ENCODE data around the gene LUC7L3. TPM values are rescaled to one million over a fixed set of nuclear protein-coding genes. Genes with fewer than 3 reads are reported as not detected.
"Not testable (repeated sequence)": the region's sequence is repeated elsewhere in the genome, so short reads cannot be mapped to it uniquely, and the experiment has no call there.

LUC7L3 gene
- total RNA-seq, 1 experiment from 2014 or later, result 108 TPM

DNA sequence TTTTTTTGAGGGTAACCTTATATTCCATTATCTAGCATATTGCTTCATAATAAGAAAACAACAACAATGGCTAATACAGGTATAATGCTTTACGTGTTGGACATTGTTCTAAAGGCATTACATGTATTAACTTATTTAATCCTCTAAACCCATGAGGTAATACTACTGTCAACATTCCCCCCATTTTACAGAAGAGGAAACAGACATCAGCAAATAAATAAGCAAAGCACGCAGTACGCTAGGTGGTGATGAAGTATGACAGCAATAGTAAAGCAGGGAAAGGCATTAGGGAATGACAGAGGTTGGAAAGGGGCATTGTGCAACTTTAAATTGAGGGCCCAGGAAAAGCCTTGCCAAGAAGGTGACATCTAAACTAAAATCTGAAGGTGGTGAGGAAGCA is 16.2 kb upstream of the LUC7L3 start:
- no peaks in the 10 kb centered on the region for H3K9me3 Mint-ChIP-seq (ENCODE audit: unreplicated experiment)
- no peak overlapping the region for H3K4me3 Mint-ChIP-seq (ENCODE audit: unreplicated experiment)
- intact Hi-C loops (cut with micrococcal nuclease), result no loop called here
- CTCF ChIA-PET, result interaction anchor here (0.6 to 3.9 kb wide), 3 partner anchors 73 to 265 kb away, joined by 3 to 31 read pairs (median 4); no protein-coding TSS in a partner anchor
- TF ChIP-seq, protein P1, sequence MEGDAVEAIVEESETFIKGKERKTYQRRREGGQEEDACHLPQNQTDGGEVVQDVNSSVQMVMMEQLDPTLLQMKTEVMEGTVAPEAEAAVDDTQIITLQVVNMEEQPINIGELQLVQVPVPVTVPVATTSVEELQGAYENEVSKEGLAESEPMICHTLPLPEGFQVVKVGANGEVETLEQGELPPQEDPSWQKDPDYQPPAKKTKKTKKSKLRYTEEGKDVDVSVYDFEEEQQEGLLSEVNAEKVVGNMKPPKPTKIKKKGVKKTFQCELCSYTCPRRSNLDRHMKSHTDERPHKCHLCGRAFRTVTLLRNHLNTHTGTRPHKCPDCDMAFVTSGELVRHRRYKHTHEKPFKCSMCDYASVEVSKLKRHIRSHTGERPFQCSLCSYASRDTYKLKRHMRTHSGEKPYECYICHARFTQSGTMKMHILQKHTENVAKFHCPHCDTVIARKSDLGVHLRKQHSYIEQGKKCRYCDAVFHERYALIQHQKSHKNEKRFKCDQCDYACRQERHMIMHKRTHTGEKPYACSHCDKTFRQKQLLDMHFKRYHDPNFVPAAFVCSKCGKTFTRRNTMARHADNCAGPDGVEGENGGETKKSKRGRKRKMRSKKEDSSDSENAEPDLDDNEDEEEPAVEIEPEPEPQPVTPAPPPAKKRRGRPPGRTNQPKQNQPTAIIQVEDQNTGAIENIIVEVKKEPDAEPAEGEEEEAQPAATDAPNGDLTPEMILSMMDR (IDR thresholded peaks at IDR 0.05; ENCODE audit: unreplicated experiment), result no peak
- H3K36me3 Mint-ChIP-seq (ENCODE audit: insufficient read depth, unreplicated experiment), result peaks cover 49% of the 10 kb centered on the region
- no peak for DNase-seq (ENCODE audit: unreplicated experiment)
- peak overlapping the region; percentile 18 for H3K27ac Mint-ChIP-seq (ENCODE audit: low read depth, unreplicated experiment)
- peaks cover 17% of the 10 kb centered on the region for H3K4me1 Mint-ChIP-seq (ENCODE audit: insufficient read depth, unreplicated experiment)
- no TSS peak for BruUV-seq (replicated peaks)
- POLR2A ChIA-PET, result interaction anchor here (1.0 to 2.3 kb wide), 3 partner anchors 8 to 85 kb away, joined by 3 to 7 read pairs (median 3); partner anchors contain the start of gene LUC7L3
- H3K27me3 Mint-ChIP-seq (ENCODE audit: insufficient read depth, unreplicated experiment), result no peaks in the 10 kb centered on the region

DNA sequence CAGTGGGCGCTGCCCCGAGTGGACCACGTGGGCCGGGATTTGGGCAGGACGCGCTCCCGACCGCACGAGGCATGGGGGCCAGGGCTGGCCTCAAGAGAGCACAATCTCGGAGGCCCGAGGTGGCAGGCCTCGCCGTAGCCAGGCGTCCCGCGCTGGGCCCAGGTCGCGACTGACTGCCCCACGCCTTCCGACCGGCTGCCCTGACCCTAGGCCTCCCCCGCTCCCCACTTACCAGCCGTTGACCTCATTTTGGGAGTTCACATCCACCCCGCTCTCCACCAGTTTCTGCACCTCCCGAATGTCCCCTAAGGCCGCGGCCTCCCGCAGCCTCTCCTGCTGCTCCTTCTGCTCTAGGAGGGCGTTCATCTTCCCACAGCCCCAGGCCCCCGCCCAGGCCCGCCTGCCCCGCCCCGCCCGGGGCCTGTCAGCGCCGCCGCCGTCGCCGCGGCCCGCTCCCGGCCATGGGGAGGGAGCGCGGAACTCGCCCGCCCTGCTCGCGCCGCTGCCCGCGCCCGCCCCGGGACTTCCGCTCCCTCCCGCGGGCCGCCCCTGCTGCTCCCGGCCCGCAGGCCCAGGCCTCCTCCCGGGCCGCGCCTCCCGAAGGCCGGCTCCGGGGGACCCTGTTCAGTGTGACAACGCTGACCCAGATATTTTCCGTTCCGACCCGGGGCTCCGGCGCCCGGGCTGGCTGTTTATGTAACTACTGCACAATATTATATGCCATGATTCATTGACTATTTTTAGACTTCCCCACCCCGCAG is 11.9 kb upstream of the LUC7L3 start, which contains the start of gene ANKRD40:
Gene ANKRD40, minus strand, starts transcription at position 626 of the 761 bp plus-strand sequence. Its CDS starts 260 bp downstream, at position 366.
- TF ChIP-seq, protein P1 (IDR thresholded peaks at IDR 0.05; ENCODE audit: unreplicated experiment), result no peak
- peak within 1 kb of the TSS; percentile 76 for H3K27ac Mint-ChIP-seq (ENCODE audit: low read depth, unreplicated experiment)
- ChIA-PET CTCF (interaction anchor here (0.5 to 3.9 kb wide), 5 partner anchors 10 to 329 kb away, joined by 3 to 31 read pairs (median 4); no protein-coding TSS in a partner anchor), POLR2A (interaction anchor here (0.6 to 4.3 kb wide), 39 partner anchors 10 to 1345 kb away, joined by 3 to 67 read pairs (median 4); partner anchors contain the start of genes ABCC3, ANKRD40CL, EME1 and LRRC59)
- intact Hi-C loops (cut with micrococcal nuclease), result loop anchor here (1.0 to 5.0 kb wide), 2 partner anchors 12 to 135 kb away; partner anchors contain the start of gene LUC7L3
- H3K9me3 Mint-ChIP-seq (ENCODE audit: unreplicated experiment), result no peaks in the 10 kb centered on the region
- H3K4me3 Mint-ChIP-seq (ENCODE audit: unreplicated experiment), result peak within 1 kb of the TSS; percentile 95
- TSS peak; percentile 50 for BruUV-seq (replicated peaks)
- H3K4me1 Mint-ChIP-seq (ENCODE audit: insufficient read depth, unreplicated experiment), result peaks cover 25% of the 10 kb centered on the region
- DNase-seq (ENCODE audit: unreplicated experiment), result peak; percentile 94
- peaks cover 36% of the 10 kb centered on the region for H3K36me3 Mint-ChIP-seq (ENCODE audit: insufficient read depth, unreplicated experiment)
- H3K27me3 Mint-ChIP-seq (ENCODE audit: insufficient read depth, unreplicated experiment), result no peaks in the 10 kb centered on the region

DNA sequence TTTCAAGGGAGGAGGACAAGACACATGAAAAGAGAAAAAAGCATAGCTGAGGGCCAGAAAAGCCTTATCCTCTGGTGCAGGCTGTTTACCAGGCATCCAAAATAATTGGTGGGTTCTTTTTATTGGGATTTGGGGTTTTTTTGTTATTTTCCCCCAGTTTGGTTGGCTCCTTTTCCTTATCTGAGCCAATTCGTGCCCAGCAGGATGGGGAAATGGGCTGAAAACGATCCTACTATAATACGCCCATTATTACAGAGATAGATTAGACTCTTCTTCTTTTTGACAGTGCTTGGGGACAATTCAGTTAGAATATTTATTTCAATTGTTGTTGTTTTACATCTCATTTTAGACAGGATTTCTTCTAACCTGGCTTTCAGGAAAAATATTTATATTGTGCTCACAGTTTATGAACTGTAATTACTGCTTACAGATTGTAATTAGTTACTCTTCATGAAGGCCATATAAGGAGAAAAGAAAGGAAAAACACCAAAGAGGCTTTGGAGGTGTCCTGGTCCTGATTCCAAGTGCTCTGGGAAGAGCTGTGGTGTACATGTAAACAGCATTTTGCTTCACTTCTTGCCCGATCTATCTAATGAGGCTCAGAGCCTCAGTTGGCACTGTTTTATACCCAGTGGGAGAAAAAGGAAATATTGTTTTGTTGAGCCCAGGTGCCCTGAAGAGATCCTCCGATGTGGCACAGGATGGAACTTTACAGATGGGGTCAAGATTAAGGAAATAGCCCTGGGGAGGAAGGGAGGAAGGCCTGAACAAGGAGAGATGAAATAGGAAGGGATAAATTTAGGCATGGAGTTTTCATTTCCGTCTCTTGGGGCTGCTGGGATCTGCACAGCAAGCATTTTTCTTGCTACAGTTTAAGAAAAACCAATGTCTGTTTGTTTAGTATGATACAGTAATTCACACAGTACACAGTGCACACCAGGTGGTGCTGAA is 11.1 kb upstream of the LUC7L3 start:
- POLR2A ChIA-PET, result interaction anchor here (0.6 to 4.3 kb wide), 29 partner anchors 9 to 1346 kb away, joined by 3 to 67 read pairs (median 5); partner anchors contain the start of genes ABCC3, ANKRD40CL, EME1 and LRRC59
- intact Hi-C loops (cut with micrococcal nuclease), result loop anchor here (1.0 to 5.0 kb wide), 2 partner anchors 11 to 134 kb away; partner anchors contain the start of gene LUC7L3
- DNase-seq (ENCODE audit: unreplicated experiment), result no peak
- CTCF ChIA-PET, result interaction anchor here (0.6 to 1.5 kb wide), 8 partner anchors 13 to 226 kb away, joined by 3 to 9 read pairs (median 4); no protein-coding TSS in a partner anchor
- TF ChIP-seq, protein P1 (IDR thresholded peaks at IDR 0.05; ENCODE audit: unreplicated experiment), result no peak
- Mint-ChIP-seq H3K36me3 (ENCODE audit: insufficient read depth, unreplicated experiment) (peaks cover 36% of the 10 kb centered on the region), H3K27ac (ENCODE audit: low read depth, unreplicated experiment) (peak overlapping the region; percentile 76), H3K9me3 (ENCODE audit: unreplicated experiment) (no peaks in the 10 kb centered on the region), H3K4me3 (ENCODE audit: unreplicated experiment) (peak overlapping the region; percentile 95), H3K27me3 (ENCODE audit: insufficient read depth, unreplicated experiment) (no peaks in the 10 kb centered on the region), H3K4me1 (ENCODE audit: insufficient read depth, unreplicated experiment) (peaks cover 23% of the 10 kb centered on the region)
- TSS peak; percentile 96 for BruUV-seq (replicated peaks)

DNA sequence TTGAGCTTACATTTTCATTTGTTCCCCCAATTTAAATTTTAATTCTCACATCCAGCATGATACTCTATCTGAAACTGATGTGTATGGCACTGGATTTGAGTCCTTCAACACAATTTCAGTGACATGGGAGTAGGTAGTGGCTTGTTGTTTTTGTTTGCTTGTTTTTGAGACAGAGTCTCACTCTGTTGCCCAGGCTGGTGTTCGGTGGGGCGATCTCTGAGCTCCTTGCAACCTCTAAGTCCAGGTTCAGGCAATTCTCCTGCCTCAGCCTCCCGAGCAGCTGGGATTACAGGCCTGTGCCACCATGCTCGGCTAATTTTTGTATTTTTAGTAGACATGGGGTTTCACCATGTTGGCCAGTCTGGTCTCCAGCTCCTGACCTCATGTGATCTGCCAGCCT is 10.3 kb upstream of the LUC7L3 start:
- DNase-seq (ENCODE audit: unreplicated experiment); H3K9me3 Mint-ChIP-seq (ENCODE audit: unreplicated experiment); BruUV-seq (replicated peaks); H3K27me3 Mint-ChIP-seq (ENCODE audit: insufficient read depth, unreplicated experiment): not testable (repeated sequence)
- Mint-ChIP-seq H3K27ac (ENCODE audit: low read depth, unreplicated experiment) (peak overlapping the region; percentile 76), H3K36me3 (ENCODE audit: insufficient read depth, unreplicated experiment) (peaks cover 30% of the 10 kb centered on the region), H3K4me3 (ENCODE audit: unreplicated experiment) (peak overlapping the region; percentile 95), H3K4me1 (ENCODE audit: insufficient read depth, unreplicated experiment) (peaks cover 15% of the 10 kb centered on the region)
- intact Hi-C loops (cut with micrococcal nuclease), result loop anchor here (5.0 kb wide), 1 partner anchor 133 kb away; no protein-coding TSS in a partner anchor
- POLR2A ChIA-PET, result interaction anchor here (0.7 to 4.3 kb wide), 17 partner anchors 9 to 444 kb away, joined by 3 to 67 read pairs (median 7); partner anchors contain the start of genes ABCC3, ANKRD40CL, LRRC59 and LUC7L3
- CTCF ChIA-PET, result interaction anchor here (0.6 to 1.5 kb wide), 8 partner anchors 14 to 227 kb away, joined by 3 to 9 read pairs (median 4); no protein-coding TSS in a partner anchor

All from MCF 10A (cell line).